Cerebellar nuclear complex (tissue), 1 donor: ENCODE measurements around the gene MPC1L.

Experiments
- DNase-seq, 2 experiments: peaks; one replicate each; lab custom pipeline; 2025; lab: John Stamatoyannopoulos, UW

MPC1L gene

GRCh38 chrX:40628506-40628905, 5.3 kb downstream of the MPC1L start:
- DNase-seq: no peak

- DNase-seq: no peak
These were observed 9.0 kb downstream of the MPC1L start for GRCh38 chrX:40632199-40632598.

GRCh38 chrX:40637687-40638086, 14.5 kb downstream of the MPC1L start:
- DNase-seq: no peak

- no peak for DNase-seq
These were observed 20.9 kb downstream of the MPC1L start for GRCh38 chrX:40644176-40644575.

- DNase-seq: no peak
These were observed 21.7 kb downstream of the MPC1L start for GRCh38 chrX:40644821-40645358.

- DNase-seq: no peak
These were observed 23.5 kb downstream of the MPC1L start for GRCh38 chrX:40646489-40647306.

GRCh38 chrX:40647307-40648197, 24.3 kb downstream of the MPC1L start, which contains the start of gene CXorf38:
Gene CXorf38 (minus strand): TSS chrX:40647561. CDS start chrX:40647520, 41 bp downstream.
- DNase-seq: peak; percentile 25 to 43

GRCh38 chrX:40651620-40652223, 28.5 kb downstream of the MPC1L start:
- DNase-seq: peak in 1 of 2 experiments; percentile 60

- no peak for DNase-seq
These were observed 29.4 kb downstream of the MPC1L start for GRCh38 chrX:40652664-40653063.

GRCh38 chrX:40653535-40653934, 30.3 kb downstream of the MPC1L start:
- DNase-seq: no peak

- no peak for DNase-seq
These were observed 37.2 kb downstream of the MPC1L start for GRCh38 chrX:40660381-40660780.

GRCh38 chrX:40661489-40661888, 38.3 kb downstream of the MPC1L start:
- DNase-seq: no peak

- no peak for DNase-seq
These were observed 40.0 kb downstream of the MPC1L start for GRCh38 chrX:40663078-40663740.

- no peak for DNase-seq
These were observed 40.8 kb downstream of the MPC1L start for GRCh38 chrX:40663880-40664630.

GRCh38 chrX:40671126-40671525, 47.9 kb downstream of the MPC1L start:
- DNase-seq: no peak
